Activated CD8-positive, alpha-beta memory T cell treated with anti-CD3 and anti-CD28 coated beads for 36 hours (primary cell): Measurements from ENCODE around the gene GABARAP. TPM values are rescaled to one million over a fixed set of nuclear protein-coding genes. Genes with fewer than 3 reads are reported as not detected.

Experiments
- CTCF ChIA-PET: fragments of 350-600 bp; sonication (Branson Sonifier 250); formaldehyde crosslinking; loops from one replicate; lab custom pipeline; 2021; ENCODE audit warnings: antibody characterized with exemption; lab: Charles Lee
- POLR2A ChIA-PET: fragments of 350-600 bp; sonication (Branson Sonifier 250); formaldehyde crosslinking; loops from one replicate; lab custom pipeline; 2021; ENCODE audit warnings: antibody characterized with exemption; lab: Charles Lee
- total RNA-seq, 2 experiments: library from RNA; stranded (reverse); gene quantifications; one replicate each; pipeline ENCODE4 v1.2.3, GENCODE V29; 2021

GABARAP gene
- total RNA-seq, 2 experiments from 2014 or later: 131 to 135 TPM

- CTCF ChIA-PET: interaction anchor here (0.9 to 2.1 kb wide), 10 partner anchors 12 to 174 kb away, joined by 3 to 12 read pairs (median 4); partner anchors contain the start of genes CTDNEP1, DVL2, ELP5 and PHF23
- POLR2A ChIA-PET: interaction anchor here (0.7 to 3.3 kb wide), 11 partner anchors 10 to 183 kb away, joined by 3 to 19 read pairs (median 5); partner anchors contain the start of genes ACAP1, CTDNEP1, DVL2 and NEURL4
These were observed 22.2 kb downstream of the GABARAP start, which contains the start of the genes ACADVL and DLG4 for GRCh38 chr17:7219812-7220592. Gene ACADVL, plus strand, starts transcription at chr17:7219938. Its CDS starts 47 bp downstream, at chr17:7219985. Gene DLG4, minus strand, starts transcription at chr17:7219836.

- ChIA-PET POLR2A (interaction anchor here (0.6 to 3.3 kb wide), 7 partner anchors 10 to 117 kb away, joined by 3 to 19 read pairs (median 5); partner anchors contain the start of genes ACAP1, CTDNEP1, DVL2 and PHF23), CTCF (interaction anchor here (0.9 to 2.1 kb wide), 4 partner anchors 20 to 174 kb away, joined by 3 to 12 read pairs (median 4); partner anchors contain the start of genes PHF23 and SLC2A4)
These were observed 22.9 kb downstream of the GABARAP start for GRCh38 chr17:7219229-7219811.

DNA sequence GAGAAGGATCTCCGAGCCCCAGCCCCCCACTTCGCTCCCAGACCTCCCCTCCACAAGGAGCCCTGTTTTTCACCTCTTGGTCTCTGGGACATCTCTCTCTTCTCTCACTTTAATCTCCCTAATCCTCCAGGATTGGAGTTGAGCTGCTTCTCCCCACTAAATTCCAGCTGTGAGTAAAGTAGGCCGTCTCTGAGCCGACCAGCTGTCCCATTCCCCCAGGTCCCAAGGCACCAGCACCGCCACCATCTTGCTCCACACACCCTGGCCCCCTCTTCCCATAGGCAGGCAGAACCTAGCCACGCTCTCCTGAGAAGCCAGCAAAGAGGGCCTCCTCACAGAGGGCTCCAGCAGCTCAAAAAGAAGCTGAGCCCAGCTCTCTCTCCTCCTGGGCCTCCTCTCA, 23.5 kb downstream of the GABARAP start:
- CTCF ChIA-PET: interaction anchor here (1.4 to 1.5 kb wide), 2 partner anchors 21 to 63 kb away, joined by 4 read pairs; partner anchors contain the start of genes PHF23 and SLC2A4
- POLR2A ChIA-PET: interaction anchor here (0.6 to 3.3 kb wide), 5 partner anchors 19 to 118 kb away, joined by 3 to 19 read pairs (median 5); partner anchors contain the start of genes ACAP1, CTDNEP1 and PHF23

DNA sequence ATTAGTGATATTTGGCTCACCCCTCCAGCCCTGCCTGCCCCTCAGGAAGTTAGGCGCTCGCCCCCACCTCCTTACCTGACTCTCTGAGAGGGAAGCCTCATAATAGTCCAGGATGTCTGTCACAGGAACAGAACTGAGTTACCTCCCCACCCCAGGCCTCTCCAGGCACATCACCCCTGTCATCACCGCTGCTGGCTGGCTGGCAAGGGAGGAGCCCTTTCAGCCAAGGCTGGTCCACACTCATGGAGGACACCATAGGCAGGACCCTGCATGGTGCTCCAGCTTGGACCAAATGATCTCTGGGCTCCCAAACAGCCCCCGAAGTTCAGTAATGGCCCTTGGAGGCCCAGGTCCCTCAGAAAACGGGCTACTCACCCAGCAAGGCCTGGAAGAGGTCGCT, 24.1 kb downstream of the GABARAP start:
- POLR2A ChIA-PET: interaction anchor here (3.3 kb wide), 1 partner anchor 19 kb away, joined by 19 read pairs; the partner anchor contains the start of gene PHF23
- CTCF ChIA-PET: interaction anchor here (1.5 kb wide), 1 partner anchor 63 kb away, joined by 4 read pairs; the partner anchor contains the start of gene SLC2A4

GRCh38 chr17:7217113-7217987, 24.9 kb downstream of the GABARAP start:
- ChIA-PET POLR2A (no interaction called here), CTCF (no interaction called here)

DNA sequence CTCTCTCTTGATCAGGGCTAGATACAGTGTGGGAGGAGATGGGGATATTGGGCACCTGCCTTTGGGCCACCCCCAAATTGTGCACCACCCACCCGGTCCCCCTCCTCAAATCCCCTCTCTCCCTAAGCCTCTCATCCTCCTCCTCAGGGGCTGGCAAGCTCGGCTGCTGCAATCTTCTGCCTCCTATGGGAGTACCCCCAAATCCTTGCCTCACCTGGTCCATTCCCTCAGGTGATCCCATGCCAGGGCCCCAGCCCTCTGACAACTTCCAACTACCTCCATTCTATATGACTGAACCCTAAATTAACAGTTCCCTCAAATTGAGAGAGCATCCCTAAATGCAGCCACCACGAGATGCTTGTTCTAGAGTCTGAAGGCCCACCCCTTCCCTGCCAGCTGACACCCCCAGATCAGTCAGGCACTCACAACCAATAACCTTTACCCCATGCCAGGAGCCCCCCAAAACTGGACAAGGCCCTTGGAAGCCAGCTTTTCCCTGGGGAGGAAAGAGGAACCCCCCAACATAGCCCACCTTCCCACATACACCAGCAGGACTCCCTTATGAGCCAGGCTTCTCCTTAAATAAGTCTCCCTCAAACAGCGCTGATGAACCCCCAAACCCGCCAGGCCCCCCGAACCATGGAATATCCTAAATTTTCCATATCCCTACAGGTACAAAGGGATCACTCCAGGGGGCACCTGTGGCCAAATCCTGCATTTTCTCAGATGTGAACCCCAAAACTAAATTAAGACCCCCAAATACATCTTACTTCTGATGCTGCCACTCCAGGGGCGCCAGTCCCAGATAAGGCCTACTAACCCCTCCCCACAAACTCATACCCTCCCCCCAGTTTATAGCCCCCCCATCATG, 25.8 kb downstream of the GABARAP start:
- CTCF ChIA-PET: interaction anchor here (0.9 kb wide), 1 partner anchor 76 kb away, joined by 3 read pairs; no protein-coding TSS in a partner anchor
- POLR2A ChIA-PET: interaction anchor here (0.5 kb wide), 1 partner anchor 22 kb away, joined by 3 read pairs; no protein-coding TSS in a partner anchor

DNA sequence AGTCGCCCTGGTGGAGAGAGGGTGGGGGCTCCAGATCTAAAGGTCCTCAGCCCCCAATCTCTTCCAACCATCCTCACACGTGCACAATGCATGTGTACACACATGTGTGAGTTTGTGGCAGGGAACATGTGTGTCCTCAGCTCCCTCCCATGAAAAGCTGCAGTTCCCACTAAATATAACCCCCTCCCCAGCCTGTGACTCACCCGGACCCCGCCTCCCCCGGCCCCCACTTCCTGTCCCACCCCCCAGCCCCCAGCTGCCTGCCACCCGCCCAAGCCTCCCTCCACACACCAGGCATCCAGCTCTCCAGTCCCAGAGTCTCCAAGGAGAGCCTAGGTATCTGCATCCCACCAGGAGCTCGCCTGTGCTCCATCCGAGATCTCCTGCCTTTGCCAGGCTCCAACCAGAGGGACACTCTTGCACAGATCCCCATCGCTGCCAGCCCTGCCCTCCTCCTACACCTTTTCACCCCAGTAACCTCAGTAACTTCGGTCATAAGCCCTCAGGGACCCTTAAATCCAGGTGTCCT, 26.5 kb downstream of the GABARAP start:
- POLR2A ChIA-PET: interaction anchor here (0.5 kb wide), 1 partner anchor 22 kb away, joined by 3 read pairs; no protein-coding TSS in a partner anchor
- CTCF ChIA-PET: interaction anchor here (0.9 kb wide), 1 partner anchor 77 kb away, joined by 3 read pairs; no protein-coding TSS in a partner anchor

GRCh38 chr17:7215136-7215638, 27.1 kb downstream of the GABARAP start:
- POLR2A ChIA-PET: interaction anchor here (1.0 kb wide), 1 partner anchor 23 kb away, joined by 3 read pairs; no protein-coding TSS in a partner anchor

GRCh38 chr17:7214300-7215135, 27.7 kb downstream of the GABARAP start:
- ChIA-PET POLR2A (interaction anchor here (0.5 to 1.0 kb wide), 2 partner anchors 23 to 975 kb away, joined by 3 read pairs; no protein-coding TSS in a partner anchor), CTCF (interaction anchor here (0.6 to 1.1 kb wide), 4 partner anchors 9 to 169 kb away, joined by 3 to 4 read pairs (median 3); no protein-coding TSS in a partner anchor)

More at GRCh38 chr17:7215136-7215638, 27.1 kb downstream of the GABARAP start:
- CTCF ChIA-PET: no interaction called here

- CTCF ChIA-PET: interaction anchor here (0.6 to 1.1 kb wide), 4 partner anchors 8 to 168 kb away, joined by 3 to 4 read pairs (median 3); no protein-coding TSS in a partner anchor
- POLR2A ChIA-PET: interaction anchor here (1.0 kb wide), 1 partner anchor 24 kb away, joined by 3 read pairs; no protein-coding TSS in a partner anchor
These were observed 28.4 kb downstream of the GABARAP start for GRCh38 chr17:7213895-7214299.

- POLR2A ChIA-PET: no interaction called here
- CTCF ChIA-PET: no interaction called here
These were observed 30.6 kb downstream of the GABARAP start for GRCh38 chr17:7211491-7212273.

GRCh38 chr17:7208754-7209460, 33.3 kb downstream of the GABARAP start:
- ChIA-PET POLR2A (no interaction called here), CTCF (no interaction called here)

DNA sequence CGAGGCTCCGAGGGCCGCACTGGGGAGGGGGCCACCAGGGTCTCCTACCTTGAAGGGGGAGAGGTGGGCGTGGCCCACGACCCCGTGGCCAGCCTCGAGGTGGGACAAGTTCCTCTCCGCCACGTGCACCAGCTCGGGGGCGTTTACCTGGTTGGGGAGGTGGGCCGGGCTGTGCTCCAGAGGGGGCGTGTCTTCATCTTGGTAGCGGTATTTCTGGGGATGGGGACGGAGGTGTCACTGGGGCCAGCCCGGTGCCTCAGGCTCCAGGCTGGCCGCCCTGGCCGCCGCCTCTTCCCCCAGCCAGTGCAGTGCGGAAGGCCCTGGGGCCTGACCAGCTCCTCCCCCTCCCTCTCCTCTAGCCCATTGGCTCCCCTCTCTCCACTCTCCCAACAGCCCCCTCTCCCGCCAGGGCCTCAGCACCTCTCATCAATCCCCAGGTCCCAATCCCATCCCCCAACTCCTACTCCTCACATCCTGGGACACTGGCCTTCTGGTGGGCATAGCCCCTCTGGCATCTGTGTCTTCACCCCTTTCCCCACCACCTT, 34.1 kb downstream of the GABARAP start:
- CTCF ChIA-PET: no interaction called here
- POLR2A ChIA-PET: no interaction called here
